ENCODE results near the gene TBC1D16.

Gene TBC1D16

DNA sequence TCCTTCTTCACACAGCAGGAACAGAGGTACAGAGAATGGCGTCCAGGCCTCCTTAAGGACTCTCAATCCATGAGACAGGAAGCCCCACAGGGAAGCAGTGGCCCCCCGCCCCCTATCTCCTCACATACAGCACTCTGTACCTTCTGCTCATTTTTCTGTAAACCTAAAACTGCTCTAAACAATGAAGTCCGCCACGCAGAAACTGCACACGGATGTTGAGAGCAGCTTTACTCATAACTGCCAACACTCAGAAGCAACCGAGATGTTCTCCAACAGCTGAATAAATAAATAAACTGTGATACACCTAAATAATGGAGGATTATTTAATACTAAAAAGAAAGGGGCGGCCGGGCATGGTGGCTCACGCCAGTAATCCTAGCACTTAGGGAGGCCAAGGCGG is 9.9 kb downstream of the TBC1D16 start:
- no peak for DNase-seq (ENCODE audit: low spot score)

GRCh38 chr17:80025140-80025539 is 10.5 kb downstream of the TBC1D16 start:
- no peak for DNase-seq (ENCODE audit: low spot score)

DNA sequence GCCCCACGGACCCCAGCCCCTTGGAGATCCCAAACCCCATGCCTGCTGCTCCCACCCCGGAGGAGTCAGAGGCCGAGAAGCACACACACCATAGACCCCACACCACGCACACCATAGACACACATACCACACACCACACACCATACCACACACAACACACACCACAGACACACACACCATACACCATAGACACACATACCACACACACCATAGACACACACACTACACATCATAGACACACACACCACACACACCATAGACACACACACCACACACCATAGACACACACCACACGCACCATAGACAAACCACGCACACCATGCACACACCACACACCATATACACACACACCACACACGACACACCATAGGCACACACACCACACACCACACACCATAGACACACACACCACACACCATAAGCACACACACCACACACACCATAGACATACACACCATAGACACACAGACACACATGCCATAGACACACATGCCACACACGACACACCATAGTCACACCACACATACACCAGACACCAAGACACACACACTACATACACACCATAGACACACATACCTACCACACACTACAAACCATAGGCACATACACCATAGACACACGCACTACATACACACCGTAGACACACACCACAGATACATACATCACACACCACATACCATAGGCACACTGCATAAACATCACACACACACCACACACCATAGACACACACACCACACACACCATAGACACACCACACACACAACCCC is 11.3 kb downstream of the TBC1D16 start:
- no peak for DNase-seq (ENCODE audit: low spot score)

GRCh38 chr17:80023481-80024205 is 12.0 kb downstream of the TBC1D16 start:
- no peak for DNase-seq (ENCODE audit: low spot score)

DNA sequence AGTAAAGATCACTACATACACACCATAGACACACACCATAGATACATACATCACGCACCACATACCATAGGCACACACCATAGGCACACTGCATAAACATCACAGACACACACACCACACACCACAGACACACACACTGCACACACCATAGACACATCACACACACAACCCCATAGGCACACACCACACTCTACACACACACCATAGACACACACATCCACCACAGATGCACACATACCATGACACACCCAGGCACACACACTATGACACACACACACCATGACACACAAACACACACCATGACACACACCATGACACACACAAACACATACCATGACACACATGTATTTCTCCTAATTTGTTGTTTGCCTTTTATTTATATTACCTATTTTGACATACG is 14.1 kb downstream of the TBC1D16 start:
- DNase-seq (ENCODE audit: low spot score), result no peak

GRCh38 chr17:80018917-80019651 is 16.6 kb downstream of the TBC1D16 start:
- DNase-seq (ENCODE audit: low spot score), result no peak

DNA sequence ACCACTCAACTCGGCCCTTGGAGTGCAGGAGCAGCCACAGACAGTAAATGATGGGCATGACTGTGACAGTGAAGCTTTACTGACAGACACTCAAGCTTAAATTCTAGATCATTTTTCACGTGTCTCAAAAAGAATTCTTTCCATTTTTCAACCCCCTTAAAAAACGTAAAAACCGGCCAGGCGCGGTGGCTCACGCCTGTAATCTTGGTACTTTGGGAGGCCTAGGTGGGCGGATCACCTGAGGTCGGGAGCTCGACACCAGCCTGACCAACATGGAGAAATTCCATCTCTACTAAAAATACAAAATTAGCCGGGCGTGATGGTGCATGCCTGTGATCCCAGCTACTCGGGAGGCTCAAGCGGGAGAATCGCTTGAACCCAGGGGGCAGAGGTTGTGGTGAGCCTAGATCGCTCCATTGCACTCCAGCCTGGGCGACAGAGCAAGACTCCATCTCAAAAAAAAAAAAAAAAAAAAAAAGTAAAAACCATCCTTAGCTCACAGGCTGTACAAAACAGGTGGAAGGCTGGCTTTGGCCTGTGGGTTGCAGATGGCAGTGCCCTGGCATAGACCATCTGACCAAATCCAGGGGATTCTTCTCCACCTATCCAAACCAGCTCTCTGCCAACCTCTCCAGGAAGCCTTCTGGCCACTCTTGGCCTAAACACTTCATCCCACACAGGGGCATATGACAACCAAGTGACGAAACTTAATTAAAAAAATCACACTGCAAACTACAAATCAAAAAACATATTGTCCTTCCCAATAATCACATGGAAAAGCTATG is 18.3 kb downstream of the TBC1D16 start:
- no peak for DNase-seq (ENCODE audit: low spot score)

GRCh38 chr17:80012765-80013741 is 22.6 kb downstream of the TBC1D16 start:
- no peak for DNase-seq (ENCODE audit: low spot score)

DNA sequence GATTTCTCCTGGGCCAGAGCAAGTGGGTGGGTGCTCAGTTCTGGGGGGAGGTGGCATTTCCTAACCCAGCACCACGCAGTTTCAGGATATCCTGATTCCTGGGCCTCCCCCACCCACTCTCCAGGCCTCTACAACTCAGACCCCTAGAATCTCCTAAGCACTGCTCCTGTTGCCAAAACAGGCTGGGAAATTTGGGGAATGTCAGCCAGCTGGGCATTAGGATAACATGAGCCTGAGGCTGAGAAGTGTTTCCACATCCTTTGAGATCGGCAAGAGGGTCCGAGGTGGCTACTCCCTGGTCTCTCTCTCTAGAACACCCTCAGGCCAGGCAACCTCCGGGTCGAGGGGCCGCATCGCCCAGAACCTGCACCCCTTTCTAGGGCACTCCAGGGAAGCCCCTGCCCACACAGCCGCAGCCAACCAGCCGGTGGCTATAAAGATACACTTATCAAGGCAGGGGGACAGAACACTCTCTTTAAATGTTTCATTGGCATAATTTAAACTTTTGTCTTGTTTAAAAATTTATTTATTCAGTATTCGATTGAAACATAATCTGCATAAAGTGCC is 23.6 kb downstream of the TBC1D16 start:
- no peak for DNase-seq (ENCODE audit: low spot score)

GRCh38 chr17:80010283-80010858 is 25.3 kb downstream of the TBC1D16 start:
- DNase-seq (ENCODE audit: low spot score), result no peak

- DNase-seq (ENCODE audit: low spot score), result no peak
These were observed 26.0 kb downstream of the TBC1D16 start for GRCh38 chr17:80009391-80010282.

DNA sequence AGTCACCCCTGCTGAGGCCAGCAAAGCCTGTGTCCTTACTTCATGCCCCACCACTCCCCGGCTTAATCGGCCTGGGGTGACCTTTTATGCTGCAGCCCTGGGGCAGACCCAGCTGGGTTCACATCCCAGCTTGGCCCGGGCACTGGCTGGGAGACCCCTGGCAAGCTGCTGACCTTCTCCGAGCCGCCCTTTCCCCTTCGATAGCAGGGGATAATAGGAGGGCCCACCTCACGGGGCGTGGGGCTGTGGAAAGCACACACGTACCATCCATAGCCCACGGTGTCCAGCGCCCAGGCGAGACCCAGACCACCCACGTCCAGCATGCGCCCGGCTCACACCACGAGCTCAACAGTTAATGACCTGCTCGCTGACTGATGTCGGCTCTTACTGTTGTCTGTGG is 26.8 kb downstream of the TBC1D16 start:
- DNase-seq (ENCODE audit: low spot score), result no peak

GRCh38 chr17:80008383-80008840 is 27.3 kb downstream of the TBC1D16 start:
- DNase-seq (ENCODE audit: low spot score), result peak; percentile 58

DNA sequence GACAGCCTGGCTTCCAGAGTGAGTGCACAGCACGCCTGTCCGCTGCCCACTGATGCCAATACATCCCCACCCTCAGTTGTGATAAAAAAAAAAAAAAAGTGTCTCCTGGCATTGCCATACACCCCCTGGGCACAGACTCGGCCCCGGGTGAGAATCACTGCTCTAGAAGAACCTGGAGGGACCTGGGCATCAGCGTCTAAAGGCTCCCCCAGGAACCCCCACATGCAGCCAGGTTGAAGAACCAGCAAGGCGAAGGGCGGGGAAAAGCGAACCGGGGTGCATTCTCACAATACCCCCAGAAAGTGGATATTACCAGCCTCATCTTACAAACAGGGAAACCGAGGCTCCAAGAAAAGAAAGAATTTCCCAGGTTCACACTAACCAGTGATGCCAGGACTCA is 27.7 kb downstream of the TBC1D16 start:
- DNase-seq (ENCODE audit: low spot score), result no peak

- DNase-seq (ENCODE audit: low spot score), result no peak
These were observed 28.6 kb downstream of the TBC1D16 start for GRCh38 chr17:80006811-80007752.

GRCh38 chr17:80006339-80006720 is 29.3 kb downstream of the TBC1D16 start:
- no peak for DNase-seq (ENCODE audit: low spot score)

DNA sequence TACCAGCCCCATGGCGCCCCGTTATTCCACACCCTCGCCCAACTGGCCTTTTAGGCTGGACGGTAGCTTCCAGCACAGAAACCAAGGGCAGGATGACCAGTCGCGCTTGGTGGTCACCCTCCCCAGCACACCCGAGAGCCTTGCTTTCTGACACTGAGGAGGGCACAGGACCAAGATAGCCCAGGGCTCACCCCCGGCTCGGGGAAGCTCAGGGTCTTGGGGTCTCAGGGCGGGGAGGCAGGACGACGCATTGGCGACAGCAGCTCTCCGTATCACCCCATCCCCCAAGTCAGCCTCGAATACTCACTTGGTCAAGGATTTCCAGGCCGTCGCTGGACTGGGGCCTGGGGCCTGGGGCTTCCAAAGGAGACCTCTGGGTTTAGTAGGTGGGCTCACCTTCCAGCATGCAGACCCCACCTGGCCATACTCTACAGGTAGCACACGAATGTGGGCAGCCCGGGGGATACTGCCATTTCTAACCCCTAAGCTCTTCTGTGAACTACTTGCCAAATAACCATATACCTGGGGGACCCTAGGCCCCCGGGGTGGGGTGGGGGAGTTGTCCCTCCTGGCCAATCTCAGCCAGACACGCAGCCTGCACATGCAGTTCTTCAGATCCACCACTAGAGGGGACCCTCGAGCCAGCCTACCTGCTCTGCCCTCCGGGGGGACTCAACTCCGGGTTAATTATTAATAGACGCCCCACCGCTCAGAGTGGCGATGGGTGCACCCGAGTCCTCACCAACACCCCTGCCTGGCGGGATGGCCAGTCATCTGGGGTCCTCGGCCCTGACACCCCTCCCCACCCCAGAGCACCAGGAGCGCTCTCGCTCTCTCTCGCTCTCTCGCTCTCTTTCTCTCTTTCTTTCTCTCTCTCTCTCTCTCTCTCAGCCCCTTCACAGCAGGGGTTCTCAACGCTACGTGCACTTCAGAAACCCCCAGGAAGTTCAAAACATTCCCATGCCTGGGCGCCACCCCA is 30.0 kb downstream of the TBC1D16 start:
- peak; percentile 51 for DNase-seq (ENCODE audit: low spot score)
